Measurements from ENCODE around the gene LECT2. TPM values are rescaled to one million over a fixed set of nuclear protein-coding genes. Genes with fewer than 3 reads are reported as not detected.

Gene LECT2
- total RNA-seq, 2 donors from 2014 or later = not detected

DNA sequence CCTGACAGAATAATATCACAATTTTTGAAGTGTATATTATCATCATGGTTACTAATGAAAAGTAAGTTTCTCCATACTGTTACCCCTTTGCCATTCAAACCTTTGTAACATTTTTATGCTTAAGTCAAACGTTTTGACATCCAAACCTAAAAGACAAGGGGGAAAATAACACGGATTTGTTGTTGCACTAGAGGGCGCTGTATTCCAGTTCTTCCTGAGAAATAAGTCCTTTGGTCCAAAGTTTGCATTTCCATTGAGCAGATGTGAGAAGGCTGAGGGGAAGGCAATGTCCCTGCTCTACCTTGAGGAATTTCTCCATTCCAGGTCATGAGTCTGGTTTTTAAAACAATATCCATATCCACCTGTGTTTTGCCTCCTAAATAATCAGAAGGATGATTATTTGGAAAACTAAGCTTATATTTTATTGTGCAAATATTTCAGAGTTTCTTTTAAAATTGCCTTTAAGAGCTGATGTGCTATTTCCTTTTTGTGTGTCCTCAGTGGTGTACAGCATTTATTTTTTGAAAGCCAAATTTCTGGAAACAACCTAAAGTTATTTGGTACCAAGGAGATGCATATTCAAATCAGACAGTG, 9.7 kb downstream of the LECT2 start:
- intact Hi-C loops (cut with DNase I, micrococcal nuclease) = loop anchor here in 1 of 2 donors (5.0 to 10.0 kb wide), 2 partner anchors 137 to 230 kb away; no protein-coding TSS in a partner anchor
- peak; percentile 63 for ATAC-seq

GRCh38 chr5:135944564-135944963, 10.2 kb downstream of the LECT2 start:
- no peak for ATAC-seq
- intact Hi-C loops (cut with DNase I, micrococcal nuclease) = loop anchor here in 1 of 2 donors (10.0 kb wide), 1 partner anchor 230 kb away; no protein-coding TSS in a partner anchor
- no peak for DNase-seq

More for the DNA sequence above, 9.7 kb downstream of the LECT2 start:
- peak; percentile 34 to 51 for DNase-seq

- ATAC-seq = no peak
- intact Hi-C loops (cut with DNase I, micrococcal nuclease) = loop anchor here in 1 of 2 donors (10.0 kb wide), 1 partner anchor 233 kb away; no protein-coding TSS in a partner anchor
- DNase-seq = no peak
Observed at GRCh38 chr5:135942202-135942771, 12.5 kb downstream of the LECT2 start.

- DNase-seq = no peak
- ATAC-seq = no peak
- intact Hi-C loops (cut with DNase I, micrococcal nuclease) = loop anchor here in 1 of 2 donors (10.0 kb wide), 1 partner anchor 233 kb away; no protein-coding TSS in a partner anchor
Observed at GRCh38 chr5:135941711-135942110, 13.1 kb downstream of the LECT2 start.

- no peak for ATAC-seq
- no peak for DNase-seq
- intact Hi-C loops (cut with DNase I, micrococcal nuclease) = no loop called here
Observed at GRCh38 chr5:135937245-135937911, 17.4 kb downstream of the LECT2 start.

- intact Hi-C loops (cut with DNase I, micrococcal nuclease) = no loop called here
- no peak for ATAC-seq
- no peak for DNase-seq
Observed at GRCh38 chr5:135934939-135935338, 19.8 kb downstream of the LECT2 start.

- DNase-seq (no peak), ATAC-seq (no peak)
- intact Hi-C loops (cut with DNase I, micrococcal nuclease) = no loop called here
Observed at GRCh38 chr5:135930949-135931295, 23.9 kb downstream of the LECT2 start.

DNA sequence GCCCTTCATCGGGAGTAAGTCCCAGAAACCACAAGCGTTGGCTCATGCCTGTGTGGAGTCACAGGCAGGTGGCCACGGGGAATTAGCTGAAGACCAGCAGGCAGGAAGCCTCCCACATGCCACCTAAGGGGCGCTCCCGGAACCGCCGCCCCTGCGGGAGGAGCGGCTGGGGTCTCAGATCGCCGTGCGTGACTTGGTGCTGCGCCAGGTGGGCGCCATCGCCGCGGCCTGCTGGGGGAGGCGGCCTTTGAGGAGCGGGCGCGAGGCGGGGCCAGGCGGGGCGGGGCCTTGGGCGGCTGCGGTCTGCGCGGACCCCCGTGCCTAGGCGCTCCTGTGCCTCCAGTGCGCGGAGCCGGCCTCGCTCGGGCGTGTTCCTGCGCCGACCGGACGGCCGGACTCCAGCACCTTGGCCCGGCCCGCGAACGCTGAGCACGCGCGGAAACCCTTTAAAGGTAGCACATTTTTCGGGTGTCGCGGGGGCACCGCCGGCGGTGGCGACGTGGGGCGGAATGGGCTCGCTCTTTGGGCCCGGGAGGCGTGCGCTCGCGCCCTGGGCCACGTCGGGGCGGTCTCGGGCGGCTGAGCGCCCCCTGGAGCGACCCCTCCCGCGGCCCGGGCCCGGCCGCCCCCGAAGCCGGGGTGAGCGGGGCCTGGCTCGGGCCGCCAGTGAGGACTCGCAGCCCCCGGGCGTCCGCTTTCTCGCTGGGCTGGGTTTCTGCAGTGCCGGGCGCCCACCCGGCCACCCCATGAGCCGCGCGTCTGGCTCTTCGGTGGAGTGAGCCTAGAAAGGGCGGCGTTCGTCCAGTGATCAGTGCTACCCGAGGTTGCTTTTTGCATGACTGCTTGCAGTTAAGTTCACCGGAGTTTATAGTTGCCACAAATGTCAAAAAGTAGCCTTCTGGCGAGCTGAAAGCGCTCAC, 24.5 kb downstream of the LECT2 start:
- DNase-seq (no peak), ATAC-seq (no peak)
- intact Hi-C loops (cut with DNase I, micrococcal nuclease) = no loop called here

GRCh38 chr5:135921388-135921787, 33.4 kb downstream of the LECT2 start:
- intact Hi-C loops (cut with DNase I, micrococcal nuclease) = no loop called here
- ATAC-seq (no peak), DNase-seq (no peak)

DNA sequence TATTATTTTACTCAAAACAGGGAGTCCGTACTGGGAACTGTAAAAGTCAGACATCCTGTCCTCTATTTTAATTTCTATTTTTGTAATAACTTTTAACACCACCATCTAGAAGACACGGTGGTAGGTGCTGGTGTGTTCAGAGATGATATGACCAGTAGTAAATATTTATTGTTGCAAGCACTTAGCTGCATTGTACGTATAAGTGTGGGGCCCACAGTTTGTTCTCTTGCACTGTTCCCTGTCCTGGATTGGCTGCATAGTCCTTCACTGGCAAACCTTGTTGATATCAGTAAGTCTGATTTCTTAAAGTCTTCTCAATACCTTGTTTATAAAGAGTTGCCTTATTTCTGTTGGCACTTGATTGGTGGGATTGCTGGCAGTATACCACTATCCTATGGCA, 34.6 kb downstream of the LECT2 start:
- ATAC-seq = no peak

DNA sequence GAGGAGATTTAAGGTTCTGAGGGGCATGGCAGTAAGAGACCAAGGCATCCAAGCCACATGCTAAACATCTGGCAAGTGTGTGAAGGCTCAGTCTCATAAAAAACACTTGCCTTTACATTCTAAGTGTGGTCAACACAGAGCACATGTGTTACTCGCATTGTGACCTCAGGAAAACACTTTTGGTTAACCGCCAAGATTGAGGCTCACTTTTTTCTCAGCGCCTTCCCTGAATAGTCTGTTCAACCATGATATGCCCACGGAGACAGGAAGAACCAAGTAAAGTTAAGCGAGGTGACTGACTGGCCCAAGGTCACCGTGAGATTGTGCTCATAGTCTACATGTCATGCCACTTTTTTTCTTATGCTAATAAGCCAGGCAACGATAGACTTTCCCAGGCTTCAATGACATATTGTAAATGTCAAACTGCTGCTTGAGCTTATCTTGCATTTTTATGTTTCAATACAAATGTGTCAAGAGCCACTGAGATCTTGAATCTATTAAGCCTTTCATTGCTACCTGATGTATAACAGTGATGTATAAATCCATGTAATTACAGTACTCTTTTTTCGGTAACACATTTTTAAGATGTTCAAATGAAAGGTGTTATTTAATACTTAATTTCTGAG, 38.0 kb downstream of the LECT2 start:
- ATAC-seq (no peak), DNase-seq (no peak)
- intact Hi-C loops (cut with DNase I, micrococcal nuclease) = no loop called here

More for the DNA sequence above, 34.6 kb downstream of the LECT2 start:
- intact Hi-C loops (cut with DNase I, micrococcal nuclease) = no loop called here
- DNase-seq = no peak

- intact Hi-C loops (cut with DNase I, micrococcal nuclease) = no loop called here
- ATAC-seq = no peak
- DNase-seq = no peak
Observed at GRCh38 chr5:135915466-135916001, 39.2 kb downstream of the LECT2 start.

- intact Hi-C loops (cut with DNase I, micrococcal nuclease) = no loop called here
- DNase-seq = no peak
- no peak for ATAC-seq
Observed at GRCh38 chr5:135913713-135914626, 40.8 kb downstream of the LECT2 start.

DNA sequence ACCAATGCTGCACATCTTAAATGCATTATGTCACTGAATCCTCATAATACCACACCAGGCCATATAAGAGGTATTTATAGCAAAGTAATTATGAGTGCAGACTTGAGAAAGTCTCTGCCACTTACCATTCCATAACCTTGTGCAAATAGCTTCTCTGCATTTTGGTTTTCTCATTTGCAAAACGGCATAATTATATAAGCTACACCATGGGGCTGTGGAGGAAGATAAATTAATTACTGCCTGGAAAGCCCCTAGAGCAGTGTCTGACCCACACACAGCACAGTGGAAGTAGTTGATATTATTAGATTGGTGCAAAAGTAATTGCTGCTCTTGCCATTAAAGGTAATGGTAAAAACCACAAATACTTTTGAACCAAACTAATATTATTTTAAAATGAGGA, 49.6 kb downstream of the LECT2 start:
- intact Hi-C loops (cut with DNase I, micrococcal nuclease) = no loop called here
- ATAC-seq (no peak), DNase-seq (no peak)

DNA sequence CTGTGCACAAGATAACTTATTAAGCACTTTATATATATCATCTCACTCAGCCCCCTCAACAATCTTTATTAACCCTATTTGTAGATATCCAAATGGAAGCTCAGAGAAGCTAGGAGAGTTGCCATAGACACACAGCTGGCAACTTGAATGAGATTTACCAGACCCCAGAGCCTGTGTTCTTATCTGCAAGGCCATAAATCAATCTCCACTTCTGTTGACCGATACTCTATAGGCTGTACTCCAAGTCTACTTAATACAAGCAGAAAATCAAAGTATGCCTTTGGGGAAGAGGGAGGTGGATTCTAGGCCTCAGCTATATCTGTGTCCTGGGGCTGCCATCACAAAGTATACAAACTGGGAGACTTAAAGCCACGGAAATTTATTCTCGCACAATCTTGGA, 53.1 kb downstream of the LECT2 start:
- DNase-seq (no peak), ATAC-seq (no peak)
- intact Hi-C loops (cut with DNase I, micrococcal nuclease) = no loop called here

GRCh38 chr5:135900276-135900675, 54.5 kb downstream of the LECT2 start:
- DNase-seq (no peak), ATAC-seq (no peak)
- intact Hi-C loops (cut with DNase I, micrococcal nuclease) = no loop called here

- ATAC-seq (no peak), DNase-seq (no peak)
- intact Hi-C loops (cut with DNase I, micrococcal nuclease) = no loop called here
Observed at GRCh38 chr5:135898651-135899050, 56.1 kb downstream of the LECT2 start.

All from left colon (tissue), 2 donors.